Endothelial cell of umbilical vein (primary cell): Measurements from ENCODE around the gene SLC25A21. TPM values are rescaled to one million over a fixed set of nuclear protein-coding genes. Genes with fewer than 3 reads are reported as not detected.

Experiments used
- BruUV-seq: library from RNA; stranded (reverse); fragments of 400-500 nt; replicated peaks from 2 replicates; lab custom pipeline; 2021; lab: Mats Ljungman, UMichigan
- CTCF ChIA-PET: fragments of 300-600, 350-600 bp; sonication (Branson Sonifier 250); formaldehyde crosslinking; loops from one replicate; lab custom pipeline; 2021; ENCODE audit warnings: antibody characterized with exemption, inconsistent platforms; lab: Charles Lee
- POLR2A ChIA-PET: fragments of 300-600, 350-600 bp; sonication (Branson Sonifier 250); formaldehyde crosslinking; loops from one replicate; lab custom pipeline; 2021; ENCODE audit warnings: antibody characterized with exemption, inconsistent platforms; lab: Charles Lee
- DNase-seq: peaks from one replicate; pipeline ENCODE4 v3.0.0-alpha.2; 2011; ENCODE audit warnings: low read depth, low spot score
- FAIRE-seq: peaks from 2 replicates; lab custom pipeline; 2011; peaks lifted over from hg19 to GRCh38; lab: Jason Lieb, UNC
- H2AFZ ChIP-seq: 2 replicates; pipeline ENCODE4 v1.6.0; 2012; ENCODE audit warnings: low read depth, low read length, control low read depth, inconsistent platforms
- H3K27ac ChIP-seq: 2 replicates; pipeline ENCODE4 v1.5.1; 2011; ENCODE audit warnings: low read depth, mild to moderate bottlenecking, control low read depth, low read length, moderate library complexity; ENCODE audit not compliant: insufficient read depth
- H3K27me3 ChIP-seq, 2 experiments: 2 replicates each; pipeline versions ENCODE4 v1.6.0 to v1.6.1; 2011; ENCODE audit warnings: low read length in 2 of 2, mixed read lengths in 1 of 2; ENCODE audit not compliant: control insufficient read depth in 2 of 2, insufficient read depth in 2 of 2
- H3K36me3 ChIP-seq, 2 experiments: 2 replicates in 1 of 2; 3 replicates in 1 of 2; pipeline ENCODE4 v1.5.1; 2011; ENCODE audit warnings: low read length in 2 of 2, mild to moderate bottlenecking in 1 of 2, moderate library complexity in 1 of 2; ENCODE audit not compliant: control insufficient read depth in 2 of 2, insufficient read depth in 2 of 2; ENCODE audit errors: extremely low read depth in 1 of 2
- H3K4me1 ChIP-seq: 3 replicates; pipeline ENCODE4 v1.5.1; 2011; ENCODE audit warnings: mild to moderate bottlenecking, low read length; ENCODE audit not compliant: control insufficient read depth, insufficient read depth; ENCODE audit errors: extremely low read depth
- H3K4me2 ChIP-seq: 2 replicates; pipeline ENCODE4 v1.6.1; 2011; ENCODE audit warnings: low read length, control low read depth, mixed read lengths; ENCODE audit not compliant: insufficient read depth
- H3K4me3 ChIP-seq, 3 experiments: fragments of 200-600 bp in 1 of 3; sonication (generic), shearing (Covaris generic) in 1 of 3; replicated peaks in 1 of 3; 2 replicates each; pipeline ENCODE4 v1.5.1; 2011 to 2016; ENCODE audit warnings: control low read depth in 3 of 3, low read length in 3 of 3, mild to moderate bottlenecking in 2 of 3, inconsistent platforms in 1 of 3, low read depth in 1 of 3, moderate library complexity in 1 of 3; ENCODE audit not compliant: insufficient read depth in 1 of 3
- H3K79me2 ChIP-seq: 2 replicates; pipeline ENCODE4 v1.6.0; 2012; ENCODE audit warnings: low read length, inconsistent platforms; ENCODE audit not compliant: control insufficient read depth, insufficient read depth
- H3K9ac ChIP-seq: replicated peaks from 2 replicates; pipeline ENCODE3; 2011; ENCODE audit warnings: low read length, control low read depth; ENCODE audit not compliant: insufficient read depth; ENCODE audit errors: extremely low read depth
- H3K9me1 ChIP-seq: replicated peaks from 3 replicates; pipeline ENCODE4 v1.6.0; 2011; ENCODE audit warnings: mild to moderate bottlenecking, low read length; ENCODE audit not compliant: control insufficient read depth, insufficient read depth; ENCODE audit errors: extremely low read depth
- H3K9me3 ChIP-seq: replicated peaks from 2 replicates; pipeline ENCODE4 v1.5.1; 2012; ENCODE audit warnings: low read length, inconsistent platforms; ENCODE audit not compliant: control insufficient read depth, insufficient read depth
- H4K20me1 ChIP-seq: replicated peaks from 2 replicates; pipeline ENCODE3; 2011; ENCODE audit warnings: mild to moderate bottlenecking, low read length; ENCODE audit not compliant: control insufficient read depth, insufficient read depth; ENCODE audit errors: extremely low read depth
- EZH2 ChIP-seq: IDR thresholded peaks from 2 replicates; pipeline ENCODE4 v1.6.1; 2012; ENCODE audit warnings: borderline replicate concordance, low read depth, mild to moderate bottlenecking, moderate library complexity, low read length, inconsistent platforms; ENCODE audit not compliant: severe bottlenecking
- FOS ChIP-seq: IDR thresholded peaks from 2 replicates; pipeline ENCODE4 v1.6.1; 2011; ENCODE audit warnings: mild to moderate bottlenecking, low read length, moderate library complexity, borderline replicate concordance; ENCODE audit not compliant: insufficient read depth
- GATA2 ChIP-seq: IDR thresholded peaks from 2 replicates; pipeline ENCODE4 v1.7.0; 2011; ENCODE audit warnings: low read depth, mild to moderate bottlenecking, moderate library complexity, mixed read lengths, low read length; ENCODE audit not compliant: insufficient read length, insufficient read depth
- JUN ChIP-seq: IDR thresholded peaks from 2 replicates; pipeline ENCODE4 v1.6.1; 2011; ENCODE audit warnings: borderline replicate concordance, low read depth; ENCODE audit not compliant: insufficient read length, insufficient read depth
- MYC ChIP-seq: IDR thresholded peaks from one replicate; pipeline ENCODE4 v1.6.1; 2011; ENCODE audit warnings: mild to moderate bottlenecking, low read depth, low read length
- POLR2A ChIP-seq: IDR thresholded peaks from 2 replicates; pipeline ENCODE4 v1.6.1; 2012; ENCODE audit warnings: low read depth, mild to moderate bottlenecking, control low read depth, low read length
- POLR2AphosphoS5 ChIP-seq: IDR thresholded peaks from 2 replicates; pipeline ENCODE4 v1.6.1; 2012; ENCODE audit warnings: low read depth, mild to moderate bottlenecking, control low read depth, low read length, moderate library complexity; ENCODE audit not compliant: insufficient read depth
- dilution Hi-C: fragments of 300-500 bp; cut with MboI; formaldehyde crosslinking; loops from one replicate; pipeline ENCODE4 v1.15.0; 2019; ENCODE audit warnings: low sequenced_read_pairs; ENCODE audit not compliant: extremely low pct_ligation_motif_present
- intact Hi-C: fragments of 100-400 bp; cut with micrococcal nuclease; formaldehyde crosslinking; loops from one replicate; pipeline ENCODE4 v1.10.0; 2022
- polyA plus RNA-seq, 4 experiments: library from polyadenylated mRNA; depleted of rRNA in 3 of 4; stranded (reverse) in 3 of 4; unstranded in 1 of 4; fragments of >200 nt; gene quantifications; 2 replicates each; pipeline versions ENCODE4 v1.2.1 to v1.2.3, GENCODE V29; 2011 to 2012; ENCODE audit warnings: missing spikeins in 1 of 4
- total RNA-seq: library from RNA; stranded (reverse); gene quantifications from 2 replicates; pipeline ENCODE4 v1.2.3, GENCODE V29; 2021
- TF ChIP-seq, protein P1 (sequence below), 2 donors: IDR thresholded peaks; 1 replicate in 1 of 2; 2 replicates in 1 of 2; pipeline ENCODE4 v1.5.1; 2011; ENCODE audit warnings: low read length in 2 of 2, mild to moderate bottlenecking in 2 of 2, moderate library complexity in 2 of 2, control low read depth in 1 of 2, inconsistent platforms in 1 of 2, low read depth in 1 of 2; ENCODE audit not compliant: insufficient read depth in 1 of 2; ENCODE audit errors: extremely low read depth in 1 of 2
- TF ChIP-seq, protein P2 (sequence below): IDR thresholded peaks from 2 replicates; pipeline ENCODE4 v1.6.1; 2011; ENCODE audit not compliant: insufficient read depth, insufficient read length

The SLC25A21 gene
- total and polyA plus RNA-seq, 2 donors (not counting 3 experiments of a cell fraction or from before 2014, with no cell fraction given), result 0.98 to 1.4 TPM

DNA sequence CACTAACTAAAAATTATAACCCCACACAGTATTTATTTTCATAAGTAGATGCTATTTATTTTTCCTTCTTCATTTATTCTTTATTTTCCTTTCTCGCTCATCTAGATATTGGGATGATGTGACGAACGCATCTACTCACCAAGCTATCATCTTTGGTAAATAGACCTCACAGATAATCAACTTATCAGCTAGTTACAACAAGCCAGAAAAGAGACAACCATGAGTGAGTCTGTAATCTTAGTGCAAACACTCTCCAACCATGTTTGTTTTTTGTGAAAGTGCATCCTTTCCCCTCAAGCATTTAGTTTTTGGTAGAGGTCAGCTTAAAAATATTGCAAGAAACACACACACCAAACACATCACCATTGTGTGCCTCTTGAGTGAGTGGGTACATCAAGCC, 84.9 kb downstream of the SLC25A21 start:
- Histone ChIP-seq H3K9ac (no peak overlapping the region), H3K9me3 (no peaks in the 10 kb centered on the region), H3K9me1 (no peaks in the 10 kb centered on the region), H3K4me1 (no peaks in the 10 kb centered on the region), H3K36me3 (no peaks in the 10 kb centered on the region), H3K4me3 (no peak overlapping the region), H3K27me3 (no peaks in the 10 kb centered on the region), H3K79me2 (no peaks in the 10 kb centered on the region), H4K20me1 (no peaks in the 10 kb centered on the region), H3K4me2 (no peak overlapping the region), H2AFZ (no peak overlapping the region), H3K27ac (no peak overlapping the region)
- BruUV-seq, result no TSS peak
- no peak for FAIRE-seq
- dilution Hi-C loops (no loop called here), intact Hi-C loops (no loop called here)
- ChIA-PET CTCF (no interaction called here), POLR2A (no interaction called here)
- TF ChIP-seq FOS (no peak), EZH2 (no peak), JUN (no peak), MYC (no peak), POLR2A (no peak), POLR2AphosphoS5 (no peak), GATA2 (no peak)
- TF ChIP-seq, protein P1, sequence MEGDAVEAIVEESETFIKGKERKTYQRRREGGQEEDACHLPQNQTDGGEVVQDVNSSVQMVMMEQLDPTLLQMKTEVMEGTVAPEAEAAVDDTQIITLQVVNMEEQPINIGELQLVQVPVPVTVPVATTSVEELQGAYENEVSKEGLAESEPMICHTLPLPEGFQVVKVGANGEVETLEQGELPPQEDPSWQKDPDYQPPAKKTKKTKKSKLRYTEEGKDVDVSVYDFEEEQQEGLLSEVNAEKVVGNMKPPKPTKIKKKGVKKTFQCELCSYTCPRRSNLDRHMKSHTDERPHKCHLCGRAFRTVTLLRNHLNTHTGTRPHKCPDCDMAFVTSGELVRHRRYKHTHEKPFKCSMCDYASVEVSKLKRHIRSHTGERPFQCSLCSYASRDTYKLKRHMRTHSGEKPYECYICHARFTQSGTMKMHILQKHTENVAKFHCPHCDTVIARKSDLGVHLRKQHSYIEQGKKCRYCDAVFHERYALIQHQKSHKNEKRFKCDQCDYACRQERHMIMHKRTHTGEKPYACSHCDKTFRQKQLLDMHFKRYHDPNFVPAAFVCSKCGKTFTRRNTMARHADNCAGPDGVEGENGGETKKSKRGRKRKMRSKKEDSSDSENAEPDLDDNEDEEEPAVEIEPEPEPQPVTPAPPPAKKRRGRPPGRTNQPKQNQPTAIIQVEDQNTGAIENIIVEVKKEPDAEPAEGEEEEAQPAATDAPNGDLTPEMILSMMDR (IDR thresholded peaks at IDR 0.05; ENCODE audit: extremely low read depth in 1 of 2, insufficient read depth in 1 of 2, low read depth in 1 of 2, low read length in 2 of 2), result no peak
- TF ChIP-seq, protein P2, sequence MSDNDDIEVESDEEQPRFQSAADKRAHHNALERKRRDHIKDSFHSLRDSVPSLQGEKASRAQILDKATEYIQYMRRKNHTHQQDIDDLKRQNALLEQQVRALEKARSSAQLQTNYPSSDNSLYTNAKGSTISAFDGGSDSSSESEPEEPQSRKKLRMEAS, result no peak
- no peak for DNase-seq
